IMR-90 (cell line): Measurements from ENCODE around the gene ASTN2. TPM values are rescaled to one million over a fixed set of nuclear protein-coding genes. Genes with fewer than 3 reads are reported as not detected.

ENCODE experiments used
- ATAC-seq: fragments of 200-7000 bp; cut with Tn5 transposase; 2 replicates; pipeline ENCODE4 v1.9.1; 2020; ENCODE audit warnings: low read depth, mild to moderate bottlenecking, moderate library complexity
- BruUV-seq: library from RNA; stranded (reverse); fragments of 400-500 nt; replicated peaks from 2 replicates; lab custom pipeline; 2021; lab: Mats Ljungman, UMichigan
- CTCF ChIA-PET: fragments of 300-600 bp; formaldehyde crosslinking; extraction: SDS; loops from one replicate; lab custom pipeline; 2021; ENCODE audit warnings: antibody characterized with exemption; lab: Yijun Ruan, JAX
- POLR2A ChIA-PET: fragments of 300-600 bp; sonication (Branson Sonifier 250); formaldehyde crosslinking; loops from one replicate; lab custom pipeline; 2022; ENCODE audit warnings: antibody characterized with exemption; ENCODE audit not compliant: unreplicated experiment; lab: Charles Lee
- DNase-seq: peaks from one replicate; pipeline ENCODE4 v3.0.0; 2013
- H2AFZ ChIP-seq: replicated peaks from 2 replicates; pipeline ENCODE3; 2013; ENCODE audit warnings: low read length, mild to moderate bottlenecking; ENCODE audit not compliant: poor library complexity
- H2AK5ac ChIP-seq: 2 replicates; pipeline ENCODE4 v1.6.1; 2013; ENCODE audit warnings: low read depth, low read length, inconsistent platforms
- H2AK9ac ChIP-seq: replicated peaks from 2 replicates; pipeline ENCODE3; 2013; ENCODE audit warnings: mild to moderate bottlenecking, low read depth, low read length, moderate library complexity; ENCODE audit not compliant: poor library complexity
- H2BK120ac ChIP-seq: 2 replicates; pipeline ENCODE4 v1.6.1; 2013; ENCODE audit warnings: low read depth, low read length, inconsistent platforms
- H2BK15ac ChIP-seq: 3 replicates; pipeline ENCODE4 v1.6.1; 2013; ENCODE audit warnings: low read depth, low read length, inconsistent platforms
- H2BK20ac ChIP-seq: 2 replicates; pipeline ENCODE4 v1.6.1; 2013; ENCODE audit warnings: low read depth, mild to moderate bottlenecking, inconsistent platforms, low read length, moderate library complexity
- H2BK5ac ChIP-seq: 2 replicates; pipeline ENCODE4 v1.6.1; 2013; ENCODE audit warnings: mild to moderate bottlenecking, low read depth, low read length, inconsistent platforms; ENCODE audit not compliant: poor library complexity, severe bottlenecking
- H3K14ac ChIP-seq: replicated peaks from 2 replicates; pipeline ENCODE4 v1.6.1; 2013; ENCODE audit warnings: low read depth, low read length, inconsistent platforms
- H3K18ac ChIP-seq: 2 replicates; pipeline ENCODE4 v1.6.1; 2013; ENCODE audit warnings: low read depth, low read length, control low read depth
- H3K23ac ChIP-seq: 2 replicates; pipeline ENCODE4 v1.6.1; 2013; ENCODE audit warnings: low read depth, low read length, inconsistent platforms
- H3K27ac ChIP-seq: 2 replicates; pipeline ENCODE4 v1.5.1; 2013; ENCODE audit warnings: mild to moderate bottlenecking, control low read depth, low read length; ENCODE audit not compliant: insufficient read depth
- H3K27me3 ChIP-seq: 2 replicates; pipeline ENCODE4 v1.6.1; 2013; ENCODE audit warnings: low read length; ENCODE audit not compliant: control insufficient read depth, insufficient read depth
- H3K36me3 ChIP-seq: 2 replicates; pipeline ENCODE4 v1.6.1; 2013; ENCODE audit warnings: low read length, mixed read lengths; ENCODE audit not compliant: control insufficient read depth, insufficient read depth
- H3K4ac ChIP-seq: 2 replicates; pipeline ENCODE4 v1.6.1; 2013; ENCODE audit warnings: low read depth, low read length, inconsistent platforms
- H3K4me1 ChIP-seq: 2 replicates; pipeline ENCODE4 v1.6.1; 2013; ENCODE audit warnings: low read length, mixed read lengths; ENCODE audit not compliant: control insufficient read depth, insufficient read depth
- H3K4me2 ChIP-seq: 2 replicates; pipeline ENCODE4 v1.6.1; 2013; ENCODE audit warnings: low read depth, mild to moderate bottlenecking, control low read depth, low read length, moderate library complexity
- H3K4me3 ChIP-seq: 2 replicates; pipeline ENCODE4 v1.5.1; 2013; ENCODE audit warnings: low read depth, mild to moderate bottlenecking, control low read depth, low read length, moderate library complexity; ENCODE audit not compliant: insufficient read depth
- H3K56ac ChIP-seq: 2 replicates; pipeline ENCODE4 v1.6.1; 2013; ENCODE audit warnings: low read length, inconsistent platforms; ENCODE audit not compliant: insufficient read depth; ENCODE audit errors: extremely low read depth
- H3K79me1 ChIP-seq, 2 experiments: 2 replicates each; pipeline ENCODE4 v1.6.1; 2013; ENCODE audit warnings: low read length in 2 of 2, inconsistent platforms in 1 of 2, low read depth in 1 of 2
- H3K9ac ChIP-seq: 2 replicates; pipeline ENCODE4 v1.6.1; 2013; ENCODE audit warnings: low read depth, low read length, control low read depth
- H3K9me1 ChIP-seq: 2 replicates; pipeline ENCODE4 v1.6.1; 2013; ENCODE audit warnings: low read length, inconsistent platforms; ENCODE audit not compliant: insufficient read depth
- H3K9me3 ChIP-seq: 2 replicates; pipeline ENCODE4 v1.6.1; 2013; ENCODE audit warnings: low read length; ENCODE audit not compliant: control insufficient read depth, insufficient read depth
- H4K20me1 ChIP-seq: 2 replicates; pipeline ENCODE4 v1.6.1; 2013; ENCODE audit warnings: low read length, inconsistent platforms; ENCODE audit not compliant: insufficient read depth
- H4K5ac ChIP-seq: 2 replicates; pipeline ENCODE4 v1.6.1; 2013; ENCODE audit warnings: mild to moderate bottlenecking, low read depth, low read length, control low read depth
- H4K8ac ChIP-seq, 2 experiments: 2 replicates each; pipeline ENCODE4 v1.6.1; 2013; ENCODE audit warnings: low read depth in 2 of 2, low read length in 2 of 2, control low read depth in 1 of 2, inconsistent platforms in 1 of 2
- H4K91ac ChIP-seq: 2 replicates; pipeline ENCODE4 v1.6.1; 2013; ENCODE audit warnings: low read depth, low read length, inconsistent platforms; ENCODE audit not compliant: insufficient read depth
- BHLHE40 ChIP-seq: fragments of 150-350 bp; IDR thresholded peaks from 2 replicates; pipeline ENCODE4 v1.6.1; 2016; ENCODE audit warnings: mild to moderate bottlenecking, low read depth, low read length
- CEBPB ChIP-seq: IDR thresholded peaks from 2 replicates; pipeline ENCODE4 v1.6.1; 2012; ENCODE audit warnings: low read depth, low read length, improper control_type of control experiment
- CHD1 ChIP-seq: IDR thresholded peaks from 2 replicates; pipeline ENCODE4 v1.6.1; 2012; ENCODE audit warnings: low read depth, low read length, improper control_type of control experiment
- FOS ChIP-seq: fragments of 150-350 bp; IDR thresholded peaks from 2 replicates; pipeline ENCODE4 v1.6.1; 2016; ENCODE audit warnings: low read depth, low read length
- MAFK ChIP-seq: IDR thresholded peaks from 2 replicates; pipeline ENCODE4 v1.6.1; 2012; ENCODE audit warnings: low read depth, low read length, improper control_type of control experiment
- MAZ ChIP-seq: IDR thresholded peaks from 2 replicates; pipeline ENCODE4 v1.6.1; 2012; ENCODE audit warnings: low read depth, mild to moderate bottlenecking, low read length, improper control_type of control experiment, moderate library complexity, borderline replicate concordance
- MXI1 ChIP-seq: IDR thresholded peaks from 2 replicates; pipeline ENCODE4 v1.6.1; 2012; ENCODE audit warnings: low read depth, mild to moderate bottlenecking, low read length, moderate library complexity, borderline replicate concordance
- NFE2L2 ChIP-seq: fragments of 150-350 bp; IDR thresholded peaks from 2 replicates; pipeline ENCODE4 v1.6.1; 2016; ENCODE audit warnings: low read depth, mild to moderate bottlenecking, low read length
- POLR2A ChIP-seq: IDR thresholded peaks from 2 replicates; pipeline ENCODE4 v1.6.1; 2012; ENCODE audit warnings: mild to moderate bottlenecking, low read depth, low read length
- RAD21 ChIP-seq: IDR thresholded peaks from 2 replicates; pipeline ENCODE4 v1.6.1; 2012; ENCODE audit warnings: low read length, improper control_type of control experiment
- RCOR1 ChIP-seq: IDR thresholded peaks from 2 replicates; pipeline ENCODE4 v1.6.1; 2012; ENCODE audit warnings: mild to moderate bottlenecking, low read length, improper control_type of control experiment; ENCODE audit not compliant: insufficient replicate concordance
- RFX5 ChIP-seq: IDR thresholded peaks from 2 replicates; pipeline ENCODE4 v1.8.0; 2012; ENCODE audit warnings: low read depth, mild to moderate bottlenecking, low read length, moderate library complexity
- SMC3 ChIP-seq: fragments of 150-350 bp; IDR thresholded peaks from 2 replicates; pipeline ENCODE4 v1.6.1; 2016; ENCODE audit warnings: low read depth, mild to moderate bottlenecking, antibody characterized with exemption, low read length, moderate library complexity
- WGBS, 2 experiments: methylation state at CpG; one replicate each; pipeline versions ENCODE4 v1.1.5 to v1.1.7; 2013; ENCODE audit warnings: missing lambda C conversion rate in 2 of 2; ENCODE audit not compliant: insufficient read length in 1 of 2; ENCODE audit errors: extremely low coverage in 2 of 2; 5-methylcytosine and 5-hydroxymethylcytosine counted together
- dilution Hi-C: fragments of 300-500 bp; cut with HindIII; formaldehyde crosslinking; loops from one replicate; pipeline ENCODE4 v1.14.3; 2018; ENCODE audit warnings: low sequenced_read_pairs; ENCODE audit not compliant: unreplicated experiment
- in situ Hi-C: fragments of 300-500 bp; cut with MboI; formaldehyde crosslinking; loops from 3 replicates; pipeline ENCODE4 v1.14.3; 2019; ENCODE audit warnings: low sequenced_read_pairs, inconsistent platforms, mixed read lengths
- intact Hi-C: fragments of 100-400 bp; cut with micrococcal nuclease; formaldehyde crosslinking; loops from 2 replicates; pipeline ENCODE4 v1.10.0; 2022
- polyA plus RNA-seq, 3 experiments: library from polyadenylated mRNA; depleted of rRNA; stranded (reverse); fragments of >200 nt; gene quantifications; 2 replicates each; pipeline ENCODE4 v1.2.3, GENCODE V29; 2012; ENCODE audit warnings: low replicate concordance in 1 of 3
- total RNA-seq: library from RNA; depleted of rRNA; stranded (reverse); fragments of >200 nt; gene quantifications from 2 replicates; pipeline ENCODE4 v1.2.3, GENCODE V29; 2012
- TF ChIP-seq, protein P1 (sequence below): fragments of 150-350 bp; IDR thresholded peaks from 2 replicates; pipeline ENCODE4 v1.6.1; 2017; ENCODE audit warnings: mild to moderate bottlenecking, antibody characterized with exemption, low read length, low read depth
- TF ChIP-seq, protein P2 (sequence below): fragments of 150-350 bp; IDR thresholded peaks from 2 replicates; pipeline ENCODE4 v1.6.1; 2016; ENCODE audit warnings: low read depth, mild to moderate bottlenecking, low read length, moderate library complexity, borderline replicate concordance

ASTN2 gene
- total and polyA plus RNA-seq, 2 of the 4 experiments (the other 2 are of a cell fraction): 3.8 to 6.8 TPM

DNA sequence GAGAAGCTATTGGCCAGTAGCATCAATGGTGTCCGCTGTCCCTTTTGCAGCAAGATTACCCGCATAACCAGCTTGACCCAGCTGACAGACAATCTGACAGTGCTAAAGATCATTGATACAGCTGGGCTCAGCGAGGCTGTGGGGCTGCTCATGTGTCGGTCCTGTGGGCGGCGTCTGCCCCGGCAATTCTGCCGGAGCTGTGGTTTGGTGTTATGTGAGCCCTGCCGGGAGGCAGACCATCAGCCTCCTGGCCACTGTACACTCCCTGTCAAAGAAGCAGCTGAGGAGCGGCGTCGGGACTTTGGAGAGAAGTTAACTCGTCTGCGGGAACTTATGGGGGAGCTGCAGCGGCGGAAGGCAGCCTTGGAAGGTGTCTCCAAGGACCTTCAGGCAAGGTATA, 717.0 kb downstream of the ASTN2 start:
- Histone ChIP-seq H4K8ac (no peak overlapping the region), H3K9me3 (no peaks in the 10 kb centered on the region), H3K56ac (no peak overlapping the region), H3K4me2 (no peak overlapping the region), H4K5ac (no peak overlapping the region), H4K91ac (peak overlapping the region; percentile 7; the same call in 1 of the 2 replicates), H3K18ac (no peak overlapping the region), H2BK5ac (no peak overlapping the region), H3K27ac (no peak overlapping the region), H3K9me1 (peaks cover 23% of the 10 kb centered on the region), H2BK20ac (peak overlapping the region; percentile 11; the same call in 1 of the 2 replicates), H2BK15ac (no peak overlapping the region), H3K36me3 (peaks cover 25% of the 10 kb centered on the region), H2BK120ac (peak overlapping the region; percentile 49; the same call in 1 of the 2 replicates), H2AK5ac (peak overlapping the region; percentile 52; the same call in 1 of the 2 replicates), H2AFZ (no peak overlapping the region), H3K23ac (no peak overlapping the region; the same call in 1 of the 2 replicates), H3K79me1 (peaks cover 45 to 74% of the 10 kb centered on the region in 2 experiments; a peak in 3 of 4 replicates), H2AK9ac (no peak overlapping the region), H3K27me3 (no peaks in the 10 kb centered on the region), H3K4ac (peak overlapping the region; percentile 57), H4K20me1 (peaks cover 72% of the 10 kb centered on the region), H3K4me3 (no peak overlapping the region), H3K4me1 (peaks cover 14% of the 10 kb centered on the region), H3K9ac (no peak overlapping the region), H3K14ac (no peak overlapping the region)
- 100% methylated on average over 4 of the region's 16 CpGs; no CpG with 5 or more reads in 1 of the 2 experiments for WGBS, 2 experiments
- TF ChIP-seq RAD21 (no peak), CHD1 (no peak), BHLHE40 (no peak), MAFK (no peak), FOS (no peak), CEBPB (no peak), RCOR1 (no peak), MAZ (no peak), SMC3 (no peak), NFE2L2 (no peak), MXI1 (no peak), RFX5 (no peak), POLR2A (no peak)
- TF ChIP-seq, protein P1, sequence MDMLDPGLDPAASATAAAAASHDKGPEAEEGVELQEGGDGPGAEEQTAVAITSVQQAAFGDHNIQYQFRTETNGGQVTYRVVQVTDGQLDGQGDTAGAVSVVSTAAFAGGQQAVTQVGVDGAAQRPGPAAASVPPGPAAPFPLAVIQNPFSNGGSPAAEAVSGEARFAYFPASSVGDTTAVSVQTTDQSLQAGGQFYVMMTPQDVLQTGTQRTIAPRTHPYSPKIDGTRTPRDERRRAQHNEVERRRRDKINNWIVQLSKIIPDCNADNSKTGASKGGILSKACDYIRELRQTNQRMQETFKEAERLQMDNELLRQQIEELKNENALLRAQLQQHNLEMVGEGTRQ: no peak
- TF ChIP-seq, protein P2, sequence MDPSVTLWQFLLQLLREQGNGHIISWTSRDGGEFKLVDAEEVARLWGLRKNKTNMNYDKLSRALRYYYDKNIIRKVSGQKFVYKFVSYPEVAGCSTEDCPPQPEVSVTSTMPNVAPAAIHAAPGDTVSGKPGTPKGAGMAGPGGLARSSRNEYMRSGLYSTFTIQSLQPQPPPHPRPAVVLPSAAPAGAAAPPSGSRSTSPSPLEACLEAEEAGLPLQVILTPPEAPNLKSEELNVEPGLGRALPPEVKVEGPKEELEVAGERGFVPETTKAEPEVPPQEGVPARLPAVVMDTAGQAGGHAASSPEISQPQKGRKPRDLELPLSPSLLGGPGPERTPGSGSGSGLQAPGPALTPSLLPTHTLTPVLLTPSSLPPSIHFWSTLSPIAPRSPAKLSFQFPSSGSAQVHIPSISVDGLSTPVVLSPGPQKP: no peak
- dilution Hi-C loops: no loop called here
- ATAC-seq: no peak
- POLR2A ChIA-PET: no interaction called here
- DNase-seq: no peak
- in situ Hi-C loops: no loop called here
- intact Hi-C loops: no loop called here
- BruUV-seq: no TSS peak
- CTCF ChIA-PET: no interaction called here
